ENCODE data around the gene IP6K2.

GRCh38 chr3:48680811-48681540 lies 36.0 kb downstream of the IP6K2 start:
- TF ChIP-seq POLR2A (IDR thresholded peaks at IDR 0.05) (no peak), CTCF (IDR thresholded peaks at IDR 0.05) (no peak)
